ENCODE results near the gene TSPAN4.

The TSPAN4 gene

DNA sequence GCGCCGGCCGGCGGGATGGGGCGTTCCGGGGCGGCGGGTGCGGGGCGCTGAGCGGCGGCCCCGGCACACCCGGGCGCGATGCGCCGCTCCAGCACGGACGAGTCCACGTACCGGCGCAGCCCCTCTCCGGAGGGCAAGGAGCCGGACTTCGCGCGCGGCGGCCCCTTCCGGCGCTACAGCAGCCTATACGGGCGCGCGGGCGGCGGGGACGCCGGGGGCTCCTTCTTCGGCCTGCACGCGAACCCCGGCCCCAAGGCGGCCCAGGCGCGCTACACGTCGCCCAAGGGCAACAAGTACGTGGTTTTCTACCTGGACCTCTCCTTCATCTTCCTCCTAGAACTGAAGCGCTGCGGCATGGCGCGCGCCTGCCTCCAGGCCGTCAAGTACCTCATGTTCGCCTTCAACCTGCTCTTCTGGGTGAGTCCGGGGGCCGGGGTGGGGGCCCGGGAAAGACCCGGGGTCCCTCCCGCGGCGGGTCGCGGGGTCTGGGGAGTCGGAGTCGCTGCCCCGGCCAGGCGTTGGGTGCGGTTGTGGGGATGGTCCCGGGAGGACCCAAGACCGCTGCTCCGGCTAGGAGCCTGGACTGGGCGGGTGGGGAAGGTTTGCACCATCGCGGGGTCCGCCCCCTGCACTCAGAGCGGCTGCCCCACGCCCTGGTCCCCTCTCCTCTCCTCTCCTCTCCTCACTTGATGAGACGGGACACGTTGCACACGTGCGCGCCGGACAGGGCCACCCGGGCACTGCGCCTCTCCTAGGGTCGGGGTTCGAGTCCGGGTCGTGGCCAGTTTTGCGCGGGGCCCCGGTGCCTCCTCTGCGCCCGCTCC is 7.5 kb downstream of the TSPAN4 start:
- peak; percentile 31 for DNase-seq (ENCODE audit: low read depth, low spot score)

DNA sequence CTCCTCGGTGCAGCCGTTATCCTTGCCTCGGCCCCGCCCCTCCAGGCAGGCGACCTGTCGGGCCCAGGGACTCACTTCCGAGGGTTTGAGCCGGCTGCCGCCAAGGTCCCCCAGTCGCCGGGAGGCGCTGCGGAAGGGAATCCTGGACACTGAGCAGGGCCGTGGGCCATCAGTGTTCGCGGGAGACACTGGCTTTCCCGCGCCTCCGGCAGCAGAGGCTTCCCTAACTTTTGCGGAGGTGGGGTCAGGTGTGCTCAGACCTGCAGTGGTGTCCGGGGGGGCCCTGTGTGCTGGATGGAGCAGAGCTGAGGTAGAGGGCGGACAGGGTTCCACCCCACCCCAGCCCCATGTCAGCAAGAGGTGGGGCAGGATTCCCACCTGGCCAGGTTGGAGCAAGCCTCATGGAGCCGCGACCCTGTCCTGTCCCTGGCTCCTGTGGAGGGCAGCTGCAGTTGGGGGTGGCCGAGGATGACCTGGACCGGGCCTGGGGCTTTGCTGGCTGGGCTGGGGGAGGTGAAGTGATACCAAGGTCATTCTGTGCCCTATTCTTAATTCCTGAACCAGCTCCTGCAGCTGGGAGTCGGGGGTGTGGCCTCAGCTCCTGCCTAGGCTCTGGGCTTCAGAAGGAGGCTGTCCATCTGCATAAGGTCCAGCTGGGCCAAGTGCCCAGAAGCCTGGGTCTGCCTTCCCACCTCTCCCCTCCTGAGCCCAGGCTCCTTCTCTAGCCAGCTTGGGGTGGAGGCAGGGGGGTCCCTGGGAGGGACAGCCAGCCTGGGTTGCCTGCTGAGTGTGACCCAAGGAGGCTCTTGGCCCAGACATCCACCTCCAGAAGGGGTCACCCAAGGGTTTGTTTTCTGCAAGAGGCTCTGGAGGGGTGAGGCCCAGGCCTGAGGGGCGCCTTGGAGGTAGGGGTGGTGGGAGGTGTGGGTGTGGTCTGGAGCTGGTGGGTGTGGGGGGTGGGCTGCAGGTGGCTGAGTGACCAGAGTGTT is 8.4 kb downstream of the TSPAN4 start:
- peak; percentile 47 for DNase-seq (ENCODE audit: low read depth, low spot score)

DNA sequence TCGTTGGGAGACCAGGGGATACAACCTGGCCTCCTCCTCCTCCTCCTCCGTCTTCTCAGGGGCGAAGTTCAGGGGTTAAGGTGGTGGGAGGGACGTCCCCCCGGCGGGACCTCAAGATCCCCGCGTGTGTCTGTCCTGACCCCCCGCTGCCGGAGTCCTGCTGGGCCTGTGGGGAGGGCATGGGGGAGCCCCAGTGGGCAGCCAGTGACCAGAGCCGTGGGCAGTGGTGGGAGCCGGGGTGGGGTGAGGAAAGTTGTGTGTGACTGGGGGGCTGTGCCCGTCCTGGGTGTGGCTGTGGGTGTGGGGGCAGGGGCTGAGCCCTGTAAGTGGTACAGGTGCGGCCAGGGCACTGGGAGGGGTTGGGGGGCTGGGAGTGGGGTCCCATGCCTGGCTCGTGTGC is 10.1 kb downstream of the TSPAN4 start:
- no peak for DNase-seq (ENCODE audit: low read depth, low spot score)

DNA sequence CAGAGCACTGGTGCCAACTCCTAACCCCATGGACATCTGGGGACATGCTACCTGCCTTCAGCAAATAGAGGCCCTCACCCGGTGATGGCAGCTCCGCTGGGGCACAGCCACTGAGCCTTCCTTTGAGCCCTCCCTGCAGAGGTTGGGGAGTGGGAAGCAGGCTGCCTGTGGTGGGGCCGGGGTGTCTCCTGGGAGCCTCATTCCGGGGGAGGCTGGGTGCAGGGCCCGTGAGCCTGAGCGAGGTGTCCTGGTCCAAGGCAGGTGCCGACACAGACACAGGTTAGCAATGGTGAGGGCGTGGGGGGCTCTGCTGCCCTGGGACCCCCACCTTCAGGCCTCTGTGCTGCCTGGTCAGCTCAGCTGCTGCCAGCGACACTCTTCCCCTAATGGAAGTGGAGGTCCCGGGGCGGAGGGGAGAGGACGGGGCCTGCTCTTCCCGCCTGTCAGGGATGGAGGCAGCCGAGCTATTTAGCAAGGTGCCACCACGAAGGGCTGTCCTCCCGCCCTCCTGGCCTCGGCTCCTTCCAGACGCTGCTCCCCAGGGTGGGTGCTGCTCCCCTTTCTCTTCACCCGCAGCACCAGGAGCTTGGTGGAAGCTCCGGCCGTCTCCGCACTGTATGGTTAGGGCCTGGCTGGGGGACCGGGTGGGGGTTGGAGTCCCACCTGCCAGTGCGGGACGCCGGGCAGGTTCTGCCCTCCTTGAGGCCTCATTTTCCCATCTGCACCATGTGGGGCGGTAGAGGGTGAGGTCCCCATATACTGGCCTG is 11.2 kb downstream of the TSPAN4 start:
- no peak for DNase-seq (ENCODE audit: low read depth, low spot score)

DNA sequence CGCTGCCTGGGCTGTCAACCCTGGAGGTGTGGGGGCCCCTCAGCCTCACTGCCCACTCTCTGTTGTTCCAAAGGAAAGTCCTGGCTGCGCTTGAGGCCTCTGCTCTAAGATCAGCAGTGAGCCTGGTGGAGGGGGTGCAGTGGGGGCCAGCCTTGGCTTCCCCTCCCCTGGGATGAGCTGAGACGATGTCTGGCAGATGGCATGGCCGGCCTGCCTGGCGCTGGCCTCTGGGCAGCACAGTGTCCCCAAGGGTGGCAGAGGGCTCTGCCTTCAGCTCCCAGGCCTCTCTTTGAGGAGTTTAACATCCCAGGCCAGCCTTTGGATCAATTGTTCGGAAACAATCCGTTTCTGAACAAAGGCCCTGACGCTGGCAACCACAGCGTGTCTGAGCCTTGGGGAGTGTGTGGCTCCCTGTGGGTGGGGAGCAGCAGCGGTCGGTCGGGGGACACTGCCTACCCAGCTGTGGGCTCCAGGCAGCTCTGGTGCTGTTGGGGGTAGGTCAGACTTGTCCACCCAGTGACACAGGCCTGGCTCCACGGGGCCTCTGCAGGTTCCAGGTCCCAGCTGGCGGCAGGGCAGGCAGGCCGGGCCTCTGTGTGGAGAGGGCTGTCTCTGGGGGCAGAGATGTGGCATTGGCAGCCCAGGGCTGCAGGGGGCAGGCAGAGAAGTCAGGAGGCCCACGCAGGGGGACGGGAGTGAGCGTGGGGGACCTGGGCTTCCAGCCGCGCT is 12.1 kb downstream of the TSPAN4 start:
- no peak for DNase-seq (ENCODE audit: low read depth, low spot score)

DNA sequence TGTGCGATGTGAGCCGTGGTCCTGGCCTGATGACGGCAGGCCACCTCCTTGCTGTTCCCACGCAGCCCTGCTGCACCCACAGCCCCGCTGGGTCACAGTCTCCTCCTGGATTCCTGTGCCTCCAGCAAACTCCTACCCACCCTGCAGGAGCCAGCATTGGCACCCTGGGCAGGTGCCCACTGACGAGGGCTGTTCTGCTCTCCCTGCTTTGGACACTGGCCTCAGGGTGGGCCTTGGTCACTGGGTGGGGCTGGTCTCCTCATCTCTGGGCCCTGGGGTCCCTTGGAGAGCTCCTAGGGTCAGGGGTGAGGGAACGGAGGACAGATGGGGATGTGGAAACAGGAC is 12.7 kb downstream of the TSPAN4 start:
- no peak for DNase-seq (ENCODE audit: low read depth, low spot score)

DNA sequence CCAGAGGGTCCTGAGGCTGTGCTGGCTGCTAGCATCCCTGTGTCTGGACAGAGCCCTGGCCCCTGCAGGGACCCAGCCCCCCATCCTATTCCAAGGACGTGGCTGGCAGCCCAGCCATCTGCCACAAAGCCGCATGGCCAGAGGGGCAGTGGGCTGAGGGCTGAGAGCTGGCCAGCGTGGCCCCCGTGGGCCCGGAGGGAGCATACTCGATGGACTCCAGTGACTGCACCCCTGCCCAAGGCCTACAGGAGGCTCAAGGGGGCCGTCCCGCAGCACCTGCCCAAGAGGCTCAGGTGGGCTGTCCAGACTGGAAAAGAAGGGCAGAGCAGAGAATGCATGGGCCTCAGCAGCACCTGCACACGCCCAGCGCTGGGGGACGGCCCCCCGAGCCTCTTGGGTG is 13.1 kb downstream of the TSPAN4 start:
- no peak for DNase-seq (ENCODE audit: low read depth, low spot score)

DNA sequence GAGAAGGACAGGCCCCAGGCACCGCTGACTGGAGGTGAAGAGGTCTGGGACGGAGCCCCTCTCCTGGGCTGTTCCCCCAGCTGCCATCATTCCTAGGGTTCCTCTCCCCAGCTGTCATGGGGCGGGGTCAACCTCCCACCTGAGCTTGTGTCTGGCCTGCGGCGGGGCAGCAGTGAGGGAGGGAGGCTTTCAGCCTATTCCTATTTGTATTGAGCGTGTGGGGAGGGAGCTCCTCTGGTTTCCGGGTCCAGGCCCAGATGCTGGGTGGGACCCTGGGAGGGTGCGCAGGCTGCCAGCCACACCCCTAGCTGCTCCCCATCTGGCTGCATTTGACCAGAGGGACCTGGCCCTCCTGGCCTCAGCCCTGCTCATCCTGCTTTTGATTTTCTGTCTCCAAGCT is 13.7 kb downstream of the TSPAN4 start:
- no peak for DNase-seq (ENCODE audit: low read depth, low spot score)

DNA sequence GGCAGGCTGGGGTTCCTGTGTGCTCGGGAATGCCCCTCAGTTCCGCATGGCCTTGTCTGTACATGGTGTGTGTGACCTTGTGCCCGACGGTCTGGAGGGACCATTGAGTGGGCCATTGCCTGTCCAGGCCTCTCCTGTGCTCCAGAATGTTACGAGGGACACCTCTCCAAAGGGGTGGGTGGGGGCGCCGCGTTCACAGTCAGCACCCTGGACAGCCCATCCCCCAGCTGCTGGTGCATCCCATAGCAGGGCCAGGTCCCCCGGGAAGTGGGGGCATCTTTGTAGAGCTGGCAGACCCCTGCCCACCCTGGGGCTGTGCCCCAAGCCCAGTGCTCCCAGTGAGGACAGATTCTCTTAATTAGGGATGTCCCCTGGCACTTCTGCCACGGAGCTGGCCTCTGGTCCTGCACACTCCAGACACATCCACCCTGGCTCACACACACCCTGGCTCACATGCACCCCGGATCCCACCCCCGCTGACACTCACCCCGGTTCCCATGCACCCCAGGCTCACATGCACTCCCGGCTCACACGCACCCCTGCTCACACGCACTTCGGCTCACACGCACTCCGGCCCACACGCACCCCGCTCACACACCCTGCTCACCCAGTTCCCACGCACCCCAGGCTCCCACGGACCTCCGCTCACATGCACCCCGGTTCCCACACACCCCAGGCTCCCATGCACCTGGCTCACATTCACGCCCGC is 15.6 kb downstream of the TSPAN4 start:
- no peak for DNase-seq (ENCODE audit: low read depth, low spot score)

DNA sequence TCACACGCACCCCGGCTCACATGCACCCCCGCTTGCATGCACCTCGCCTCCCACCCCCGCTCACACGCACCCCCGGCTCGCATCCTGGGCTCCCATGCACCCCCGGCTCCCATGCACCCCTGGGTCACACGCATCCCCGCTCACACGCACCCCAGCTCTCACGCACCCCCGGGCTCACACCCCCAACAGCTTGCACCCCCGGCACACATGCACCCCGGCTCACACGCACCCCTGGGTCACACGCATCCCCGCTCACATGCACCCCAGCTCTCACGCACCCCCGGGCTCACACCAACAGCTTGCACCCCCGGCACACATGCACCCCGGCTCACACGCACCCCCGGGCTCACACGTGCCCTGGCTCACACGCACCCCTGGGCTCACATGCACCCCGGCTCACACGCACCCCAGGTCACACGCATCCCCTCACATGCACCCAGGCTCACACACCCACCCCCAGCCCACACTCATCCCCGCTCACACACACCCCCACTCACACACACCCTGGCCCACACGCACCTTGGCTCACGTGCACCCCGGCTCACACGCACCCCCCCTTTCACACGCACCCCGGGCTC is 16.2 kb downstream of the TSPAN4 start:
- no peak for DNase-seq (ENCODE audit: low read depth, low spot score)

DNA sequence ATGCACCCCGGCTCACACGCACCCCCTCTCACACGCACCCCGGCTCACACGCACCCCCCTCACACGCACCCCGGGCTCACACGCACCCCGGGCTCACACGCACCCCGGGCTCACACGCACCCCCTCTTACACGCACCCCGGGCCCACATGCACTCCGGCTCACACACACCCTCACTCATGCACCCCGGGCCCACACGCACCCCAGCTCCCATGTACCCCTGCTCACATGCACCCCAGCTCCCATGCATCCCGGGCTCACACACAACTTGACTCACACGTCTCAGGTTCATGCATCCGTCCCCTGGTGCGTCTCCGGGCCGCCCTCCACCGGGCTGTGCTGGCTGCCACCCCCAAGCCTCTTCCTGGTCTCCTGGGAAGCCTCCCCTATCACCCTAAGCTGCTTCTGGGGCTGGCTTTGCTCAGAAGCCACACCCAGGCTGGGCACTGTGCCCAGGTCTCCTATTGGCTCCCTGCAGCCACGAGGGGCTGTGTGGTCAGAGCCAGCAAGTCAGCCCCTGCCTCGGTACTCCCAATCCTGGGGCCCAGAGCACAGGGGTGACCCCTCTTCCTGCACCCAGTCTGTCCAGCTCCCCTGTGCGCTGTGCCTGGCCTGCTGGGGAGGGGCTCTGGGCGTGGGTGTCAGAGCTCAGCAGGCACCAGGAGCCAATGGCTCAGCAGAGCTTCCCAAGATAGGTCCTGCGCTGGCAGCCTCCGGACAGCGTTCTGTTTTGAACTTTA is 16.9 kb downstream of the TSPAN4 start:
- DNase-seq (ENCODE audit: low read depth, low spot score), result no peak

DNA sequence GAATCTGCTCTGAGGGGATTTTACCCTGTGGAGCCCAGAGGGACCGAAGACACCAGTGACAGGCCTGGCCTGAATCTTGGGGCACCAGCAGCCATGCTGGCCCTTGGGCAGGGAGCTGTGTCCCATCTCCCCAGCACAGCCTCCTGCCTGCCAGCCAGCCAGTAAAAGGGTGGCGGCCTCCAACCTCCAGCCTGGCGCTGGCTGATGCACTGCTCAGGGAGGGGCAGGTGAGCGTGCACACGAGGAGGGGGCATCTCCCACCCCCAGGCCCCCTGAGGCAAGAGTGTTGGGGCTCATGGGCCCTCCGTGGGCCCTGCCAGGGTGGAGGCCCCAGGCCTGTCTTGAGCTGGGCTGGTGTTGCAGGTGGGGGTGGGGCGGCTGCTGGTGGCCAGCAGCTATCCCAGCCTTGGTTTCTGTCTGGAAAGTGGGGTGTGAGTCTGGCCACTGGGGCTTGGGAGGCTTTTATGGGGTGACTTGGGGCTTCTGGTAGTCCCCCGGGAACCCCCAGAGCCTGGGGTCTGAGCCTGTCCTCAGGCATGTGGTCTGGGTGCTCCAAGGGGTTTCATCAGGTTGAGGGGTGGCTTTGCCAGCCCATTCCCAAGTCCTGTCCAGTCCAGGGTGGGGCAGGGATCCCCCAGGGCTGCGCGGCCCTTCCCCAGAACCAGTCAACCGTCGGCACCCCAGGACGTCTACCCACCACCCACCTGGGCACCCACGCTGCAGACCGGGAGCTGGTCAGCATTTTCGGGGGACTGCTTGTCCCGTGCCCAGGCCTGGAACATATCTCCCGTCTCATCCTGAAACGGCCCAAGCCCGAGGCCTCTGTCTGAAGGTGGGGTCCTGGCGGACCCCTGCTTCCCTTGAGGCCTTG is 17.8 kb downstream of the TSPAN4 start:
- DNase-seq (ENCODE audit: low read depth, low spot score), result no peak

DNA sequence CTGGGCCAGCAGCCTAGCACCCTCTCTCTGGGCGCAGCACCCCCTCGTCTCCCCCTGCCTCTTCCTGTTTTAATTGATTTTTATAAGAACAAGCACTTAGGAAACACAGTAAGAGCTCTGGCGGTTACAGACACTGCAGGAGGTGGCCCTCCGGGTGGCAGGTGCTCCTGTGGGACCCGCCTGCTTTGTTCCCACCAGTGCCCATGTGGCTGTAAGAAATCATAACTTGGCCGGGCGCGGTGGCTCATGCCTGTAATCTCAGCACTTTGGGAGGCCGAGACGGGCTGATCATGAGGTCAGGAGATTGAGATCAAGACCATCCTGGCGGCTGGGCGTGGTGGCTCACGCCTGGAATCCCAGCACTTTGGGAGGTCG is 18.4 kb downstream of the TSPAN4 start:
- DNase-seq (ENCODE audit: low read depth, low spot score), result no peak

DNA sequence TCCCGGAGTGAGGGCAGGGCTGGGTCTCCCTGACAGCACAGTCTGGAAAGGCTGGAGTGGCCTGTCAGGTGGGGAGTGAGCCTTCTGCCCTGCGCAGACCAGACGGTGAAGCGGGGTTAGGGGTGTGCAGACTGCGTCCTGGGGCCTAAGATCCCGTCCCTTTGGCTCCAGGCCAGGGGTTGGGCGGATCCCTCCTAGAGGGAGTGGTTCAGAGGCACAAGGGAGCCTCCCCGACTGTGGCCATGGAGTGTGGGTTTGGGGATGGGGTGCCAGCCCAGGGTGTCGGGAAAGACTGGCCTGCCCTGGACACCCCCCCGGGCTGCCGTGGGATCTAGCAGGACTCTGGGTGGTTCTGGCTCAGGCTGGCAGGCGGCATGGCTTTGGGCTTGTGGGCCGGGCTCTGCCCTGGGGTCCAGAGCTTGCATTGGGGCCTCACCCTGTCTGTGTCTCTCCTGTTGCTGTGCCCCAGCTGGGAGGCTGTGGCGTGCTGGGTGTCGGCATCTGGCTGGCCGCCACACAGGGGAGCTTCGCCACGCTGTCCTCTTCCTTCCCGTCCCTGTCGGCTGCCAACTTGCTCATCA is 19.5 kb downstream of the TSPAN4 start:
- DNase-seq (ENCODE audit: low read depth, low spot score), result peak; percentile 90

DNA sequence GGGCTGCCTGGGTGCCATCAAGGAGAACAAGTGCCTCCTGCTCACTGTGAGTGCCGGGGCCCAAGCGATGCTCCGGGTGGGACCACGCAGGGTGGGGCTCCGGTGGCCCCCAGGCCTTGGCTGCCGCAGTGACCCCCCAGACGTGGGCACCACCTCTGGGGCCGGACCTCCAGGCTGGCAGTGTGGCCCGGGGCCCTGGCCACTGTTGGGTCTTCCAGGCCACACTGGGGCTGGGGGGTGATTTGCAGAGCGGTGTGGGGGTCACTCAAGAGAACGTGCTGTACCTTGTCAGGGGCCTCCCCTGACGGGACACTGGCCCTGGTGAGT is 20.0 kb downstream of the TSPAN4 start:
- DNase-seq (ENCODE audit: low read depth, low spot score), result no peak

DNA sequence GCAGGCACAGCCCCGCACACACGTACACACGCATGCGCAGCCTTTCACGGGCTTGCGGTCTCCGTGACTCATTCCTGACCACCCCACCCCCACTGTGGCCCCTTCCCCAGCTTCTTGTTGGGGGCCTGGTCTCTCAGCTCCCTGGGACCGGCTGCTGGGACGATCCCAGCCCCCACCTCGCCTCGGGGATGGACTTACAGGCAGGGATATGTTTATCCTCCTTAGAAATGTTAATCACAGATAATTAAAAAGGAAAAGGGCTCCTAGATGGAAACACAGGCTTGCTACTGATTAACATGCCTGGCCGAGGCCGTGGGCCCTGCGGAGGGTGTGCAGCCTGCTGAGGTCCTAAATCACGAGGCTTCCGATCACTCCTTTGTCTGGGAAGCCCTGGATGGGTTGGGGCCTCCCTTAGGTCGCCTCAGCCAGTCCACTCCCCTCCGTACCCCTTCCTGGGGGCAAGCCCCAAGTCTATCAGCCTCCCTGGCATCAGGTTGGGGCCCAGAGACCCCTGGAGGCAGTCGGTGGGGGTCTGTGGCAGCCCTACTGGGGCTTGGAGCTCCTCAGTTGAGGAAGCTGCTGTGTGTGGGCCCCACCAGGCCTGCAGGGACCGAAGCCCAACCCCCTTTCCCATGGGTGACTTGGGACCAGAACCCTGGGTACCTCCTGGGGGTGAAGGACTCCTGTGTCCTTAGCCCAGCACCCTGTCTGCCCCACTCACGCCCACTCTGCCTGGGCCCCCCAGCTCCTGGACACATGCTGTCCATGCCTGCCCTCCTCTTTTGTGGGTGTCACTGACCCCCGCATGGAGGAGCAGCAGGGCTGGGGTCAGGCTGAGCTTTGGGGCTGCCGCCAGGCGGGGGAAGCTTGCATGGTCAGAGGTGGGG is 20.6 kb downstream of the TSPAN4 start:
- peak; percentile 81 for DNase-seq (ENCODE audit: low read depth, low spot score)

Data from ELF-1 (cell line).